ENCODE data around the gene CCNL2. TPM values are rescaled to one million over a fixed set of nuclear protein-coding genes. Genes with fewer than 3 reads are reported as not detected.
A peak's percentile ranks its signal among the peaks of the same experiment; 100 is the strongest.

Gene CCNL2
- total RNA-seq, 1 donor from 2014 or later = 46.1 TPM

GRCh38 chr1:1399872-1400575, 889 bp upstream of the CCNL2 start:
- no peaks in the 10 kb centered on the region for H3K27me3 ChIP-seq (ENCODE audit: low read depth)
- intact Hi-C loops (cut with micrococcal nuclease) = no loop called here
- peak overlapping the region; percentile 99 for H3K4me3 ChIP-seq
- peaks cover 76% of the 10 kb centered on the region for H3K36me3 ChIP-seq
- peak overlapping the region; percentile 96 for H3K27ac ChIP-seq (replicated peaks)
- H3K9me3 ChIP-seq (replicated peaks) = no peaks in the 10 kb centered on the region
- peaks cover 72% of the 10 kb centered on the region for H3K4me1 ChIP-seq
- no peak for TF ChIP-seq CTCF (IDR thresholded peaks at IDR 0.05; ENCODE audit: borderline replicate concordance)
- DNase-seq = no peak

- peak overlapping the region; percentile 96 for H3K27ac ChIP-seq (replicated peaks)
- H3K9me3 ChIP-seq (replicated peaks) = no peaks in the 10 kb centered on the region
- TF ChIP-seq CTCF (IDR thresholded peaks at IDR 0.05; ENCODE audit: borderline replicate concordance) = no peak
- H3K27me3 ChIP-seq (ENCODE audit: low read depth) = no peaks in the 10 kb centered on the region
- peaks cover 76% of the 10 kb centered on the region for H3K36me3 ChIP-seq
- intact Hi-C loops (cut with micrococcal nuclease) = no loop called here
- no peak for DNase-seq
- peak overlapping the region; percentile 99 for H3K4me3 ChIP-seq
- peaks cover 80% of the 10 kb centered on the region for H3K4me1 ChIP-seq
These were observed 403 bp downstream of the CCNL2 start for GRCh38 chr1:1398677-1399186.

GRCh38 chr1:1397839-1398523, 1.2 kb downstream of the CCNL2 start:
- H3K36me3 ChIP-seq = peaks cover 76% of the 10 kb centered on the region
- peak overlapping the region; percentile 96 for H3K27ac ChIP-seq (replicated peaks)
- peak overlapping the region; percentile 99 for H3K4me3 ChIP-seq
- no peak for TF ChIP-seq CTCF (IDR thresholded peaks at IDR 0.05; ENCODE audit: borderline replicate concordance)
- DNase-seq = no peak
- peaks cover 85% of the 10 kb centered on the region for H3K4me1 ChIP-seq
- no peaks in the 10 kb centered on the region for H3K9me3 ChIP-seq (replicated peaks)
- intact Hi-C loops (cut with micrococcal nuclease) = no loop called here
- no peaks in the 10 kb centered on the region for H3K27me3 ChIP-seq (ENCODE audit: low read depth)

GRCh38 chr1:1395166-1395565, 4.0 kb downstream of the CCNL2 start:
- no peak overlapping the region for H3K4me3 ChIP-seq
- intact Hi-C loops (cut with micrococcal nuclease) = no loop called here
- no peaks in the 10 kb centered on the region for H3K27me3 ChIP-seq (ENCODE audit: low read depth)
- no peak for DNase-seq
- H3K4me1 ChIP-seq = peaks cover 92% of the 10 kb centered on the region
- H3K36me3 ChIP-seq = peaks cover 80% of the 10 kb centered on the region
- H3K9me3 ChIP-seq (replicated peaks) = no peaks in the 10 kb centered on the region
- no peak for TF ChIP-seq CTCF (IDR thresholded peaks at IDR 0.05; ENCODE audit: borderline replicate concordance)
- peak overlapping the region; percentile 61 for H3K27ac ChIP-seq (replicated peaks)

- Histone ChIP-seq H3K4me3 (no peak overlapping the region), H3K27me3 (ENCODE audit: low read depth) (no peaks in the 10 kb centered on the region), H3K36me3 (peaks cover 90% of the 10 kb centered on the region), H3K4me1 (peaks cover 92% of the 10 kb centered on the region), H3K27ac (replicated peaks) (no peak overlapping the region), H3K9me3 (replicated peaks) (no peaks in the 10 kb centered on the region)
- intact Hi-C loops (cut with micrococcal nuclease) = no loop called here
- DNase-seq = no peak
- no peak for TF ChIP-seq CTCF (IDR thresholded peaks at IDR 0.05; ENCODE audit: borderline replicate concordance)
These were observed 5.0 kb downstream of the CCNL2 start for GRCh38 chr1:1394116-1394515.
